SU-DHL-6 (cell line): ENCODE data around the gene RBM3.

Experiments
- H2AFZ ChIP-seq: fragments of 200-600 bp; sonication (generic); 2 replicates; pipeline ENCODE4 v1.6.1; 2014; ENCODE audit warnings: low read depth, mild to moderate bottlenecking, moderate library complexity, mixed read lengths, antibody characterized with exemption, low read length; ENCODE audit not compliant: severe bottlenecking
- H3F3A ChIP-seq: fragments of 200-600 bp; shearing (Covaris generic); 2 replicates; pipeline ENCODE4 v1.6.0; 2016; ENCODE audit warnings: antibody characterized with exemption, mild to moderate bottlenecking; ENCODE audit not compliant: insufficient read depth
- H3K27ac ChIP-seq: fragments of 200-600 bp; sonication (generic); 2 replicates; pipeline ENCODE4 v1.5.1; 2016; ENCODE audit warnings: low read depth, mild to moderate bottlenecking, low read length, moderate library complexity, mixed read lengths
- H3K27me3 ChIP-seq: fragments of 200-600 bp; sonication (generic), shearing (Covaris generic); 2 replicates; pipeline ENCODE4 v1.6.0; 2014; ENCODE audit warnings: mild to moderate bottlenecking, low read length
- H3K36me3 ChIP-seq: fragments of 200-600 bp; sonication (generic); 2 replicates; pipeline ENCODE4 v1.6.1; 2014; ENCODE audit warnings: mild to moderate bottlenecking, low read length, mixed read lengths
- H3K4me2 ChIP-seq: fragments of 300-600, 200-600 bp; shearing (Covaris generic), sonication (generic); 2 replicates; pipeline ENCODE4 v1.6.0; 2014; ENCODE audit warnings: low read length, low read depth, mild to moderate bottlenecking; ENCODE audit not compliant: poor library complexity, severe bottlenecking
- H3K4me3 ChIP-seq: fragments of 200-600 bp; sonication (generic); 2 replicates; pipeline ENCODE4 v1.5.1; 2014; ENCODE audit warnings: antibody characterized with exemption, low read length, mild to moderate bottlenecking, mixed read lengths; ENCODE audit not compliant: insufficient read depth, poor library complexity, severe bottlenecking
- H3K79me2 ChIP-seq: fragments of 200-600 bp; sonication (generic); 2 replicates; pipeline ENCODE4 v1.6.1; 2014; ENCODE audit warnings: mild to moderate bottlenecking, low read length, moderate library complexity; ENCODE audit not compliant: insufficient read depth
- H3K9ac ChIP-seq: fragments of 200-600 bp; sonication (generic); 2 replicates; pipeline ENCODE4 v1.7.0; 2014; ENCODE audit warnings: mild to moderate bottlenecking, low read length
- H3K9me2 ChIP-seq: fragments of 200-600 bp; sonication (generic); replicated peaks from 2 replicates; pipeline ENCODE4 v1.6.1; 2014; ENCODE audit warnings: low read length; ENCODE audit not compliant: insufficient read depth
- H3K9me3 ChIP-seq: fragments of 200-600 bp; sonication (generic); 2 replicates; pipeline ENCODE4 v1.6.1; 2014; ENCODE audit warnings: low read length, mixed read lengths; ENCODE audit not compliant: insufficient read depth
- H4K20me1 ChIP-seq: fragments of 200-600 bp; sonication (generic); 2 replicates; pipeline ENCODE4 v1.6.1; 2014; ENCODE audit warnings: low read depth, mild to moderate bottlenecking, antibody characterized with exemption, low read length, moderate library complexity, mixed read lengths
- EZH2phosphoT487 ChIP-seq: fragments of 200-600 bp; sonication (generic), shearing (Covaris generic); conservative IDR thresholded peaks from 2 replicates; pipeline ENCODE4 v1.6.1; 2018; ENCODE audit warnings: mild to moderate bottlenecking, antibody characterized with exemption, low read length, moderate library complexity, mixed read lengths
- TF ChIP-seq, protein P1 (sequence below): fragments of 200-600 bp; sonication (generic); IDR thresholded peaks from one replicate; pipeline ENCODE4 v1.5.1; 2017; ENCODE audit warnings: antibody characterized with exemption, mild to moderate bottlenecking, low read length, moderate library complexity; ENCODE audit not compliant: insufficient read depth, poor library complexity, severe bottlenecking

RBM3 gene

DNA sequence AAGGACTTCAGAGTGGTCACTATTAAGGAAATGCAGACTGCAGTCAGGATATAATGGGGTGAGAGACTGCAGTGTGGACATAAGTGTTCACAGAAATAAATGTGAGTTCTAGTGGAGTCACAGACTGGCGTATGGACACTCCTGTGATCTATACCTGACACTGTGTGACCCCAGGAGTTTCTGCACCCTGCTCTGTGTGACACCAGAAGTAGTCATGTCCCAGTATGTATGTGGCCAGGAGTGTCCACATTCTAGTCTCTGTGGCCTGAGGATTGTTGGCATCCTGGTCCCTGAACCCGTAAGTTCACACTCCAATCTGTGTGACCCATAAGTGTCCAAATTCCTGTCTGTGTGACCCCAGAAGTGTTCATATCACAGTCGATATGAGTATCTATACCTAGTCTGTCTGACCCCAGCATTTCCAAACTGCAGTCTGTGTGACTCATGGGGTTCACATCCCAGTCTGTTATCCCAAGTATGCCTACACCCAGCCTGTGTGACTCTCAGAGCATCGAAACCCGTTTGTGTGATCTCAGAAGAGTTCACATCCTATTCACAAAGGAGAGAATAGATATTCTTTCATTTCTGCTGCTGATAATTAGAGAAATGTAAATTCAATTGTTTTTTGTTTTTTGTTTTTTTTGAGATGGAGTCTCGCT is 39.3 kb downstream of the RBM3 start:
- Histone ChIP-seq H3K9me2 (no peaks in the 10 kb centered on the region), H4K20me1 (no peaks in the 10 kb centered on the region), H3K4me2 (no peak overlapping the region), H3K9ac (no peak overlapping the region), H3K9me3 (no peaks in the 10 kb centered on the region), H3K79me2 (no peaks in the 10 kb centered on the region), H3K4me3 (no peak overlapping the region), H3K27ac (no peak overlapping the region), H3F3A (no peaks in the 10 kb centered on the region), H3K27me3 (no peaks in the 10 kb centered on the region), H3K36me3 (no peaks in the 10 kb centered on the region), H2AFZ (no peak overlapping the region)
- no peak for TF ChIP-seq EZH2phosphoT487
- TF ChIP-seq, protein P1, sequence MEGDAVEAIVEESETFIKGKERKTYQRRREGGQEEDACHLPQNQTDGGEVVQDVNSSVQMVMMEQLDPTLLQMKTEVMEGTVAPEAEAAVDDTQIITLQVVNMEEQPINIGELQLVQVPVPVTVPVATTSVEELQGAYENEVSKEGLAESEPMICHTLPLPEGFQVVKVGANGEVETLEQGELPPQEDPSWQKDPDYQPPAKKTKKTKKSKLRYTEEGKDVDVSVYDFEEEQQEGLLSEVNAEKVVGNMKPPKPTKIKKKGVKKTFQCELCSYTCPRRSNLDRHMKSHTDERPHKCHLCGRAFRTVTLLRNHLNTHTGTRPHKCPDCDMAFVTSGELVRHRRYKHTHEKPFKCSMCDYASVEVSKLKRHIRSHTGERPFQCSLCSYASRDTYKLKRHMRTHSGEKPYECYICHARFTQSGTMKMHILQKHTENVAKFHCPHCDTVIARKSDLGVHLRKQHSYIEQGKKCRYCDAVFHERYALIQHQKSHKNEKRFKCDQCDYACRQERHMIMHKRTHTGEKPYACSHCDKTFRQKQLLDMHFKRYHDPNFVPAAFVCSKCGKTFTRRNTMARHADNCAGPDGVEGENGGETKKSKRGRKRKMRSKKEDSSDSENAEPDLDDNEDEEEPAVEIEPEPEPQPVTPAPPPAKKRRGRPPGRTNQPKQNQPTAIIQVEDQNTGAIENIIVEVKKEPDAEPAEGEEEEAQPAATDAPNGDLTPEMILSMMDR: no peak

DNA sequence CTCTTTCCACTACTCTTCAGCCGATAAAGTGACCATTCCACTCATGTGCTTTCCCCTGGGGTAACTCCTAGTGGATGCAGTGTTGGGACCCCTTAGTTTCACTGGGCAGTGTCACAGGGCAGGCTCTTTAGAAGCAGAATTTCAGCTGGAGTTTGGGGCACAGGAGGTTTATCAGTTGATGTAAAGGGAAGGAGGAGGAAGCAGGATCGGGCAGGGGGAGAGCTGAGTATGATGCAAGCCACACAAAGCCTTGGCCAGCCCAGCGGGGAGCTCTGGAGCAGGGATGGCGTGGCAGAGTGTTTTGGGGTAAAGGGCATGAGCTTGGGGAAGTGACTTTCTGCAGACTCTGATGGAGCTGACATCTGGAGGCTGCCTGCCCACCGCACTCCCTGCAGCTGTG is 42.3 kb downstream of the RBM3 start:
- no peaks in the 10 kb centered on the region for H3K9me2 ChIP-seq
- no peak for TF ChIP-seq EZH2phosphoT487
- TF ChIP-seq, protein P1: no peak
- H3F3A ChIP-seq: no peaks in the 10 kb centered on the region
- no peak overlapping the region for H3K4me2 ChIP-seq
- H3K27ac ChIP-seq: no peak overlapping the region
- H3K9me3 ChIP-seq: no peaks in the 10 kb centered on the region
- no peak overlapping the region for H3K4me3 ChIP-seq
- H4K20me1 ChIP-seq: no peaks in the 10 kb centered on the region
- no peaks in the 10 kb centered on the region for H3K36me3 ChIP-seq
- no peaks in the 10 kb centered on the region for H3K27me3 ChIP-seq
- no peak overlapping the region for H2AFZ ChIP-seq
- H3K9ac ChIP-seq: no peak overlapping the region
- no peaks in the 10 kb centered on the region for H3K79me2 ChIP-seq

DNA sequence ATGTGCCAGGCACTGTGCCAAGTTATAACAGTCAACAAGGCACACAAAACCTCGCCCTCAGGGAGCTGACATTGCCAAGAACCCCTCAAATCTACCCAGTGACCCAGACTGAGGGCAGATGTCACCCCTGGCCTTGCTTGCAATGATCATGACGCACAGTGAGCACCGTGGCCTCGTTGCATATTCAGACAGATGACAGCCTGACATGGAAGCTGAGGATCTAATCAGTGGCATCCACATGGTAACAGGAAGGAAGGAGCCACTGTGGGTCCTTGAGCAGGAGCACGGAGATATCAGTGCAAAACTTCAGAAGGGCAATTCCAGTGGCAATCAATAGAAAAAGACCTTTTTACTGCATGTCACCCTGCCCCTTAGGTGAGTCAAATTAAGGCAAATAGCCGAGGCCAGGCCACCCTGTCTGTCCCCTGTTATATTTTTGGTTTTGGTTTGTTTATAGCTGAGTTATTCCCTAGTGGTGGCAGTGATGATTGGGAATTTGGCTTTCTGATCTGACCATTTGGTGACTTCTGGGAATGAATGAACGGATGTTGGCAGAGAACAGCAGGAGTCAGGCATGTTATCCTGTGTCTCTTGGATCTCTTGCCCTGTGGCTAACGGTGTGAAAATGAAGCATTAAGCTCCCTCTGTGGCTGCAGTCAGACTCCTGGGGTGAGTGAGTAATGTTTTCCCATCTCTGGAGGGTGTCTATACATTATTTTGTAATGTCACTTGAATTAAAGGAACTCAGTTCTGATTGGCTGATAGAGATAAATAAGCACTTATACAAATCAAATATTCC is 43.5 kb downstream of the RBM3 start:
- no peaks in the 10 kb centered on the region for H3K27me3 ChIP-seq

More for the DNA sequence above, 43.5 kb downstream of the RBM3 start:
- Histone ChIP-seq H3K9me2 (no peaks in the 10 kb centered on the region), H3K79me2 (no peaks in the 10 kb centered on the region), H4K20me1 (no peaks in the 10 kb centered on the region), H3K9me3 (no peaks in the 10 kb centered on the region), H3K36me3 (no peaks in the 10 kb centered on the region), H3K27ac (no peak overlapping the region), H3K4me3 (no peak overlapping the region), H2AFZ (no peak overlapping the region), H3K4me2 (no peak overlapping the region), H3K9ac (no peak overlapping the region), H3F3A (no peaks in the 10 kb centered on the region)
- TF ChIP-seq EZH2phosphoT487: no peak
- TF ChIP-seq, protein P1: no peak
